ENCODE data around the gene ALKBH1.

GRCh38 chr14:77638771-77639171 is 69.1 kb downstream of the ALKBH1 start:
- TF ChIP-seq CTCF (IDR thresholded peaks at IDR 0.05) (no peak), POLR2A (IDR thresholded peaks at IDR 0.05) (no peak)
